ENCODE results near the gene MCOLN2. TPM values are rescaled to one million over a fixed set of nuclear protein-coding genes. Genes with fewer than 3 reads are reported as not detected.

Gene MCOLN2
- total RNA-seq, 1 experiment from 2014 or later, result 11.3 TPM

GRCh38 chr1:84995484-84996334 lies 1.2 kb downstream of the MCOLN2 start:
- Histone ChIP-seq H3K4me2 (ENCODE audit: low read length) (peak overlapping the region; percentile 84), H3K9me3 (ENCODE audit: control insufficient read depth in 1 of 2, insufficient read depth in 1 of 2, low read depth in 1 of 2, low read length in 2 of 2) (no peaks in the 10 kb centered on the region), H3K36me3 (ENCODE audit: control insufficient read depth in 1 of 2, insufficient read depth in 2 of 2, low read length in 2 of 2) (no peaks in the 10 kb centered on the region), H3K9ac (ENCODE audit: low read length) (no peak overlapping the region), H3K27ac (ENCODE audit: low read depth, low read length) (no peak overlapping the region), H3K4me3 (replicated peaks in 1 of 2; ENCODE audit: low read depth in 1 of 2, low read length in 2 of 2) (peak overlapping the region; percentile 56 to 60), H2AFZ (ENCODE audit: low read depth, low read length, poor library complexity, severe bottlenecking) (no peak overlapping the region), H3K9me2 (ENCODE audit: insufficient read depth) (no peaks in the 10 kb centered on the region), H4K20me1 (ENCODE audit: insufficient read depth) (no peaks in the 10 kb centered on the region), H3K27me3 (ENCODE audit: insufficient read depth, low read length) (no peaks in the 10 kb centered on the region), H3K4me1 (ENCODE audit: control insufficient read depth in 1 of 2, insufficient read depth in 2 of 2, low read length in 2 of 2) (peaks cover 3 to 23% of the 10 kb centered on the region in 2 experiments; a peak in 2 of 4 replicates), H3K79me2 (ENCODE audit: insufficient read depth, low read length) (no peaks in the 10 kb centered on the region)
- DNase-seq (ENCODE audit: low read depth, low spot score) (no peak), ATAC-seq (no peak)
- ChIA-PET POLR2A (no interaction called here), RAD21 (ENCODE audit: low non-redundant PET in 1 of 2, low total read pairs in 2 of 2, uncharacterized antibody in 2 of 2, unreplicated experiment in 2 of 2) (no interaction called here), CTCF (interaction anchor here (1.3 kb wide), 1 partner anchor 51 kb away, joined by 3 read pairs; no protein-coding TSS in a partner anchor)
- BruUV-seq (replicated peaks), result no TSS peak
- intact Hi-C loops (cut with micrococcal nuclease), result no loop called here
- TF ChIP-seq ZBTB33 (IDR thresholded peaks at IDR 0.05; ENCODE audit: extremely low read depth, insufficient replicate concordance, low read length), result no peak
- TF ChIP-seq SP1 (IDR thresholded peaks at IDR 0.05; ENCODE audit: low read depth), result no peak
- no peak for TF ChIP-seq POLR2AphosphoS5 (IDR thresholded peaks at IDR 0.05; ENCODE audit: low read depth, low read length)
- no peak for TF ChIP-seq POLR2A (IDR thresholded peaks at IDR 0.05; ENCODE audit: borderline replicate concordance, extremely low read depth, insufficient read depth, insufficient read length)
- no peak for TF ChIP-seq ATF3 (IDR thresholded peaks at IDR 0.05)
- no peak for TF ChIP-seq FOSL1 (IDR thresholded peaks at IDR 0.05; ENCODE audit: low read depth)
- no peak for TF ChIP-seq CBX3 (IDR thresholded peaks at IDR 0.05; ENCODE audit: low read depth)
